Measurements from ENCODE around the gene AMFR.

AMFR gene

GRCh38 chr16:56328276-56329022 is 96.9 kb downstream of the AMFR start:
- no peak for DNase-seq

GRCh38 chr16:56327929-56328258 is 97.5 kb downstream of the AMFR start:
- DNase-seq, result no peak

- no peak for DNase-seq
These were observed 98.0 kb downstream of the AMFR start for GRCh38 chr16:56327071-56327928.

GRCh38 chr16:56325956-56326355 is 99.4 kb downstream of the AMFR start:
- no peak for DNase-seq

GRCh38 chr16:56324406-56324805 is 100.9 kb downstream of the AMFR start:
- no peak for DNase-seq

GRCh38 chr16:56321571-56321970 is 103.8 kb downstream of the AMFR start:
- DNase-seq, result no peak

GRCh38 chr16:56320811-56321558 is 104.4 kb downstream of the AMFR start:
- no peak for DNase-seq

GRCh38 chr16:56320056-56320455 is 105.3 kb downstream of the AMFR start:
- no peak for DNase-seq

- DNase-seq, result no peak
These were observed 106.0 kb downstream of the AMFR start for GRCh38 chr16:56319376-56319775.

GRCh38 chr16:56318827-56319140 is 106.6 kb downstream of the AMFR start:
- DNase-seq, result no peak

GRCh38 chr16:56317998-56318826 is 107.1 kb downstream of the AMFR start:
- DNase-seq, result peak; percentile 91

GRCh38 chr16:56316545-56316944 is 108.8 kb downstream of the AMFR start:
- DNase-seq, result no peak

GRCh38 chr16:56315955-56316354 is 109.4 kb downstream of the AMFR start:
- no peak for DNase-seq

- no peak for DNase-seq
These were observed 111.0 kb downstream of the AMFR start for GRCh38 chr16:56314244-56314850.

- no peak for DNase-seq
These were observed 112.8 kb downstream of the AMFR start for GRCh38 chr16:56312556-56312955.

- no peak for DNase-seq
These were observed 113.4 kb downstream of the AMFR start for GRCh38 chr16:56312028-56312300.

Measured in left hindlimb (tissue), 1 donor.